ENCODE results near the gene DISC1.
"Not testable (repeated sequence)": the region's sequence is repeated elsewhere in the genome, so short reads cannot be mapped to it uniquely, and the experiment has no call there.

DISC1 gene

GRCh38 chr1:231705806-231706760 is 79.5 kb downstream of the DISC1 start:
- no peak for DNase-seq

- no peak for DNase-seq
Observed at GRCh38 chr1:231706934-231707333, 80.3 kb downstream of the DISC1 start.

GRCh38 chr1:231707407-231707806 is 80.8 kb downstream of the DISC1 start:
- no peak for DNase-seq

- DNase-seq: no peak
Observed at GRCh38 chr1:231708394-231708793, 81.8 kb downstream of the DISC1 start.

- no peak for DNase-seq
Observed at GRCh38 chr1:231714440-231714839, 87.8 kb downstream of the DISC1 start.

- no peak for DNase-seq
Observed at GRCh38 chr1:231715816-231716722, 89.5 kb downstream of the DISC1 start.

- DNase-seq: no peak
Observed at GRCh38 chr1:231716879-231717278, 90.3 kb downstream of the DISC1 start.

GRCh38 chr1:231719485-231720183 is 93.0 kb downstream of the DISC1 start:
- no peak for DNase-seq

GRCh38 chr1:231720652-231721325 is 94.2 kb downstream of the DISC1 start:
- no peak for DNase-seq

GRCh38 chr1:231721436-231721835 is 94.8 kb downstream of the DISC1 start:
- no peak for DNase-seq

GRCh38 chr1:231722356-231722755 is 95.8 kb downstream of the DISC1 start:
- no peak for DNase-seq

GRCh38 chr1:231723146-231723545 is 96.6 kb downstream of the DISC1 start:
- no peak for DNase-seq

- no peak for DNase-seq
Observed at GRCh38 chr1:231724041-231724440, 97.5 kb downstream of the DISC1 start.

GRCh38 chr1:231724876-231725647 is 98.5 kb downstream of the DISC1 start:
- DNase-seq: peak; percentile 4 to 22

GRCh38 chr1:231727171-231727570 is 100.6 kb downstream of the DISC1 start:
- DNase-seq: no peak

- DNase-seq: not testable (repeated sequence)
Observed at GRCh38 chr1:231728987-231729386, 102.4 kb downstream of the DISC1 start.

- DNase-seq: no peak
Observed at GRCh38 chr1:231729544-231729943, 103.0 kb downstream of the DISC1 start.

GRCh38 chr1:231731268-231731667 is 104.7 kb downstream of the DISC1 start:
- no peak for DNase-seq

GRCh38 chr1:231733063-231733462 is 106.5 kb downstream of the DISC1 start:
- DNase-seq: no peak

GRCh38 chr1:231733672-231734071 is 107.1 kb downstream of the DISC1 start:
- DNase-seq: no peak

- DNase-seq: no peak
Observed at GRCh38 chr1:231734417-231734816, 107.8 kb downstream of the DISC1 start.

GRCh38 chr1:231735411-231735810 is 108.8 kb downstream of the DISC1 start:
- DNase-seq: no peak

Measured in CD4-positive, alpha-beta T cell treated with Interferon alpha-2 for 1 hour (primary cell).